RWPE2 (cell line): ENCODE data around the gene LDHD.
"Not testable (repeated sequence)": the region's sequence is repeated elsewhere in the genome, so short reads cannot be mapped to it uniquely, and the experiment has no call there.

ENCODE experiments used
- ATAC-seq: fragments of 200-7000 bp; cut with Tn5 transposase; 3 replicates; pipeline ENCODE4 v1.9.1; 2021; ENCODE audit warnings: low read depth
- DNase-seq: peaks from one replicate; pipeline ENCODE4 v3.0.0-alpha.2; 2020; ENCODE audit warnings: low spot score
- H3K27ac ChIP-seq: fragments of 450-650 bp; 2 replicates; pipeline ENCODE4 v1.5.1; 2017; ENCODE audit warnings: mild to moderate bottlenecking; ENCODE audit not compliant: poor library complexity, severe bottlenecking
- H3K27me3 ChIP-seq: fragments of 250-450 bp; sonication (Bioruptor Pico); 2 replicates; pipeline ENCODE4 v1.5.1; 2021; ENCODE audit warnings: mild to moderate bottlenecking, moderate library complexity; ENCODE audit not compliant: insufficient read depth, poor library complexity, severe bottlenecking
- H3K36me3 ChIP-seq: fragments of 250-450 bp; sonication (Bioruptor Pico); 2 replicates; pipeline ENCODE4 v1.5.1; 2020; ENCODE audit warnings: low read depth, mild to moderate bottlenecking, moderate library complexity
- H3K4me1 ChIP-seq: fragments of 250-450 bp; sonication (Bioruptor Pico); 2 replicates; pipeline ENCODE4 v1.5.1; 2021; ENCODE audit warnings: mild to moderate bottlenecking, moderate library complexity; ENCODE audit not compliant: insufficient read depth, poor library complexity, severe bottlenecking
- H3K4me3 ChIP-seq: fragments of 250-450 bp; sonication (Bioruptor Pico); 2 replicates; pipeline ENCODE4 v1.5.1; 2021; ENCODE audit warnings: mild to moderate bottlenecking, moderate library complexity; ENCODE audit not compliant: severe bottlenecking
- H3K9me3 ChIP-seq: fragments of 250-450 bp; sonication (Bioruptor Pico); 2 replicates; pipeline ENCODE4 v1.5.1; 2021; ENCODE audit warnings: mild to moderate bottlenecking, moderate library complexity; ENCODE audit not compliant: severe bottlenecking
- CTCF ChIP-seq: fragments of 450-650 bp; IDR thresholded peaks from one replicate; pipeline ENCODE4 v1.5.1; 2017; ENCODE audit warnings: mild to moderate bottlenecking, moderate library complexity; ENCODE audit not compliant: poor library complexity, severe bottlenecking

Gene LDHD

GRCh38 chr16:75096656-75097055 is 19.9 kb downstream of the LDHD start:
- Histone ChIP-seq H3K36me3 (no peaks in the 10 kb centered on the region), H3K27ac (no peak overlapping the region), H3K27me3 (no peaks in the 10 kb centered on the region), H3K4me1 (peaks cover 21% of the 10 kb centered on the region), H3K4me3 (no peak overlapping the region), H3K9me3 (no peaks in the 10 kb centered on the region)
- TF ChIP-seq CTCF: peak; percentile 16
- DNase-seq: no peak
- ATAC-seq: peak; percentile 67; the same call in 2 of the 3 replicates

- DNase-seq (no peak), ATAC-seq (no peak)
- Histone ChIP-seq H3K36me3 (no peaks in the 10 kb centered on the region), H3K4me3 (no peak overlapping the region), H3K9me3 (no peaks in the 10 kb centered on the region), H3K27ac (no peak overlapping the region), H3K4me1 (peaks cover 28% of the 10 kb centered on the region), H3K27me3 (no peaks in the 10 kb centered on the region)
- no peak for TF ChIP-seq CTCF
These were observed 21.4 kb downstream of the LDHD start for GRCh38 chr16:75095204-75095621.

GRCh38 chr16:75093598-75094540 is 22.7 kb downstream of the LDHD start:
- no peak for TF ChIP-seq CTCF
- no peaks in the 10 kb centered on the region; the same call in 1 of the 2 replicates for H3K36me3 ChIP-seq
- H3K27me3 ChIP-seq: no peaks in the 10 kb centered on the region
- H3K9me3 ChIP-seq: no peaks in the 10 kb centered on the region
- no peak overlapping the region for H3K27ac ChIP-seq
- DNase-seq: no peak
- H3K4me3 ChIP-seq: no peak overlapping the region
- H3K4me1 ChIP-seq: peaks cover 23% of the 10 kb centered on the region
- ATAC-seq: no peak

GRCh38 chr16:75092777-75093176 is 23.8 kb downstream of the LDHD start:
- no peaks in the 10 kb centered on the region for H3K27me3 ChIP-seq
- peaks cover 29% of the 10 kb centered on the region for H3K4me1 ChIP-seq
- DNase-seq (no peak), ATAC-seq (no peak)
- no peaks in the 10 kb centered on the region; the same call in 1 of the 2 replicates for H3K36me3 ChIP-seq
- H3K27ac ChIP-seq: no peak overlapping the region
- H3K9me3 ChIP-seq: no peaks in the 10 kb centered on the region
- no peak for TF ChIP-seq CTCF
- no peak overlapping the region for H3K4me3 ChIP-seq

DNA sequence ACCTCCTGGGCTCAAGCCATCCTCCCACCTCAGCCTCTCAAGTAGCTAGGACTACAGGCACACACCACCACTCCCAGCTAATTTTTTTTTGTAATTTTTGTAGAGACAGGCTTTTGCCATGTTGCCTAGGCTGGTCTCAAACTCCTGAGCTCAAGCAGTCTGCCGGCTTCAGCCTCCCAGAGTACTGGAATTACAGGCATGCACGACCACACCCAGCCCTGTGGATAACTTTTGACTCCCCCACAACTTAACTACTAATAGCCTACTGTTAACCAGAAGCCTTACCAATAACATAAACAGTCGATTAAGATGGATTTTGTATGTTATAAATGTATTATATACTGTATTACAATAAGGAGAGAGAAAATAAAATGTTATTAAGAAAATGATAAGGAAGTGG is 25.0 kb downstream of the LDHD start:
- not testable (repeated sequence) for H3K36me3 ChIP-seq, ATAC-seq, H3K27me3 ChIP-seq, H3K9me3 ChIP-seq, H3K4me3 ChIP-seq, DNase-seq
- Histone ChIP-seq H3K4me1 (peaks cover 33% of the 10 kb centered on the region), H3K27ac (peak overlapping the region; percentile 17)

DNA sequence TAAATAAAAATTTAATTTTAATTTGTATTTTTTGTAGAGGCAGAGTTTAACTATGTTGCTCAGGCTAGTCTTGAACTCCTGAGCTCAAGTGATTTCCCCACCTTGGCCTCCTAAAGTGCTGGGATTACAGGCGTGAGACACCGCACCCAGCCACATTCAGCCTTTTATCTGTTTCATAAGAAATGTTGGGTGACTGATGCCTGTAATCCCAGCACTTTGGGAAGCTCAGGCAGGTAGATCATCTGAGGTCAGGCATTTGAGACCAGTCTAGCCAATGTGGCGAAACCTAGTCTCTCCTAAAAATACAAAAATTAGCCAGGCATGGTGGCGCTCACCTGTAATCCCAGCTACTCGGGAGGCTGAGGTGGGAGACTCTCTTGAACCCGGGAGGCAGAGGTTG is 25.7 kb downstream of the LDHD start:
- not testable (repeated sequence) for H3K27me3 ChIP-seq, H3K9me3 ChIP-seq, DNase-seq, H3K4me3 ChIP-seq, H3K36me3 ChIP-seq
- peaks cover 33% of the 10 kb centered on the region for H3K4me1 ChIP-seq
- peak overlapping the region; percentile 17 for H3K27ac ChIP-seq
- ATAC-seq: peak; percentile 59
